Bronchial epithelial cell (primary cell): ENCODE data around the gene GLT8D2. TPM values are rescaled to one million over a fixed set of nuclear protein-coding genes. Genes with fewer than 3 reads are reported as not detected.

Experiments used
- DNase-seq: peaks from one replicate; pipeline ENCODE4 v3.0.0-alpha.2; 2010; ENCODE audit warnings: low read depth
- FAIRE-seq: peaks from 2 replicates; lab custom pipeline; 2011; peaks lifted over from hg19 to GRCh38; lab: Jason Lieb, UNC
- H3K27me3 ChIP-seq: 2 replicates; pipeline ENCODE4 v1.5.1; 2011; ENCODE audit warnings: low read length; ENCODE audit not compliant: control insufficient read depth, insufficient read depth
- H3K36me3 ChIP-seq: 2 replicates; pipeline ENCODE4 v1.5.1; 2011; ENCODE audit warnings: low read length; ENCODE audit not compliant: control insufficient read depth, insufficient read depth
- H3K4me3 ChIP-seq: 2 replicates; pipeline ENCODE4 v1.5.1; 2011; ENCODE audit warnings: mild to moderate bottlenecking, low read depth, low read length, control low read depth
- CTCF ChIP-seq: IDR thresholded peaks from 2 replicates; pipeline ENCODE4 v1.5.1; 2011; ENCODE audit warnings: mild to moderate bottlenecking, moderate library complexity, low read length, control low read depth, inconsistent platforms; ENCODE audit not compliant: insufficient read depth, severe bottlenecking
- total RNA-seq: library from RNA; depleted of rRNA; stranded (reverse); fragments of >200 nt; gene quantifications from 2 replicates; pipeline ENCODE4 v1.2.1, GENCODE V29; 2014

GLT8D2 gene
- total RNA-seq, 1 donor from 2014 or later, result 1.3 TPM

GRCh38 chr12:103956509-103957027 is 93.4 kb downstream of the GLT8D2 start:
- FAIRE-seq, result no peak
- no peak for DNase-seq

GRCh38 chr12:103955811-103956508 is 94.0 kb downstream of the GLT8D2 start:
- no peak for TF ChIP-seq CTCF
- DNase-seq, result peak; percentile 43
- no peak for FAIRE-seq

More at GRCh38 chr12:103956509-103957027, 93.4 kb downstream of the GLT8D2 start:
- peak overlapping the region; percentile 71 for H3K4me3 ChIP-seq
- TF ChIP-seq CTCF, result no peak
- H3K36me3 ChIP-seq, result peaks cover 4% of the 10 kb centered on the region
- H3K27me3 ChIP-seq, result no peaks in the 10 kb centered on the region

GRCh38 chr12:103952497-103952896 is 97.5 kb downstream of the GLT8D2 start:
- Histone ChIP-seq H3K36me3 (peaks cover 12% of the 10 kb centered on the region), H3K4me3 (no peak overlapping the region)
- FAIRE-seq, result no peak

More at GRCh38 chr12:103955811-103956508, 94.0 kb downstream of the GLT8D2 start:
- peak overlapping the region; percentile 71 for H3K4me3 ChIP-seq
- H3K27me3 ChIP-seq, result no peaks in the 10 kb centered on the region
- peaks cover 4% of the 10 kb centered on the region for H3K36me3 ChIP-seq

GRCh38 chr12:103948746-103949406 is 101.1 kb downstream of the GLT8D2 start:
- no peak for TF ChIP-seq CTCF
- FAIRE-seq, result no peak
- DNase-seq, result no peak
- Histone ChIP-seq H3K27me3 (no peaks in the 10 kb centered on the region), H3K4me3 (no peak overlapping the region), H3K36me3 (peaks cover 22% of the 10 kb centered on the region)

More at GRCh38 chr12:103952497-103952896, 97.5 kb downstream of the GLT8D2 start:
- no peak for TF ChIP-seq CTCF
- H3K27me3 ChIP-seq, result no peaks in the 10 kb centered on the region
- DNase-seq, result no peak

- H3K27me3 ChIP-seq, result no peaks in the 10 kb centered on the region
- peaks cover 24% of the 10 kb centered on the region for H3K36me3 ChIP-seq
- FAIRE-seq, result no peak
- DNase-seq, result no peak
- TF ChIP-seq CTCF, result no peak
- no peak overlapping the region for H3K4me3 ChIP-seq
These were observed 102.0 kb downstream of the GLT8D2 start for GRCh38 chr12:103947871-103948555.
